ENCODE data around the gene COLEC12.

COLEC12 gene

GRCh38 chr18:475202-476031, 25.1 kb downstream of the COLEC12 start:
- peak overlapping the region in 1 of 2 donors; percentile 65 for H3K27ac ChIP-seq
- TF ChIP-seq, protein P1, sequence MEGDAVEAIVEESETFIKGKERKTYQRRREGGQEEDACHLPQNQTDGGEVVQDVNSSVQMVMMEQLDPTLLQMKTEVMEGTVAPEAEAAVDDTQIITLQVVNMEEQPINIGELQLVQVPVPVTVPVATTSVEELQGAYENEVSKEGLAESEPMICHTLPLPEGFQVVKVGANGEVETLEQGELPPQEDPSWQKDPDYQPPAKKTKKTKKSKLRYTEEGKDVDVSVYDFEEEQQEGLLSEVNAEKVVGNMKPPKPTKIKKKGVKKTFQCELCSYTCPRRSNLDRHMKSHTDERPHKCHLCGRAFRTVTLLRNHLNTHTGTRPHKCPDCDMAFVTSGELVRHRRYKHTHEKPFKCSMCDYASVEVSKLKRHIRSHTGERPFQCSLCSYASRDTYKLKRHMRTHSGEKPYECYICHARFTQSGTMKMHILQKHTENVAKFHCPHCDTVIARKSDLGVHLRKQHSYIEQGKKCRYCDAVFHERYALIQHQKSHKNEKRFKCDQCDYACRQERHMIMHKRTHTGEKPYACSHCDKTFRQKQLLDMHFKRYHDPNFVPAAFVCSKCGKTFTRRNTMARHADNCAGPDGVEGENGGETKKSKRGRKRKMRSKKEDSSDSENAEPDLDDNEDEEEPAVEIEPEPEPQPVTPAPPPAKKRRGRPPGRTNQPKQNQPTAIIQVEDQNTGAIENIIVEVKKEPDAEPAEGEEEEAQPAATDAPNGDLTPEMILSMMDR (IDR thresholded peaks at IDR 0.05) = no peak
- peak overlapping the region; percentile 18 for H3K4me3 ChIP-seq
- no peak for DNase-seq (ENCODE audit: low spot score)

GRCh38 chr18:474416-474815, 26.1 kb downstream of the COLEC12 start:
- no peak for DNase-seq (ENCODE audit: low spot score)
- H3K4me3 ChIP-seq = no peak overlapping the region
- TF ChIP-seq, protein P1 (IDR thresholded peaks at IDR 0.05) = no peak
- H3K27ac ChIP-seq = peak overlapping the region in 1 of 2 donors; percentile 53

DNA sequence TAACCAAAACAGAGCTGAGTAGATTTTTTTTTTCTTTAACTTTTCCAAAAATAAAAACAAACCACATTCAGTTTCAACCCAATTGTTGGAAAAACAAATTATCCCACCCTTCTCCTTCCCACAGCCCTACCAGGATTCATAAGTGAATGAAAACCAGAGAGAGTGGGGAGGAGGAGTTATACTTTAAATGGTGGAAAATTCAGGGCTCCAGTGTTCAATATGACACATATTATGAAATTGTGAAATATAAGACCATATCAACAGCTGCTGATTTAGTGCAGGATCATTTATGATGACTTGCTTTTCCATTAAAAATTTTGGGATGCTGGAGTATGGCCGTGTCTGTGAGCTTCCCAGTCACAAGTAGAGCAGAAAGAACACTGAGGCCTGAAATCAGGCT, 26.7 kb downstream of the COLEC12 start:
- no peak for DNase-seq (ENCODE audit: low spot score)
- no peak overlapping the region for H3K4me3 ChIP-seq
- TF ChIP-seq, protein P1 (IDR thresholded peaks at IDR 0.05) = no peak
- peak overlapping the region in 1 of 2 donors; percentile 53 for H3K27ac ChIP-seq

DNA sequence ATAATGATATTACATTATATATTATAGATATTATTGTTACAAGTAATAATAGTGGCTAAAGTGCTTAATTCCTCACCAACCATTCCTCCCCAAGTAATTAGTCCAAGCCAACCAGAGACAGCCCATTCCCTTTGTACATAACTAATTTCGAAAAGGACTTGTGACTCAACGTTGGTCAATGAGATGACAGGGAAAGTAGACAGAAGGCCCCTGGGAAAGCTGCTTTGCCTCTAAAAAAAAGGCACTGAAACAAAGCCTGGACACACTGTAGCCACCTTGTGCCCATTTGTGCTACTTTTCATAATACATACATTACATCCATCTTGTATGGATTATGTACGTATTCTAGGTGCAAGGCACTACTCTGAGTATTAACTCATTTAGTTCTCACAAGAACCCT, 28.8 kb downstream of the COLEC12 start:
- Histone ChIP-seq H3K4me3 (no peak overlapping the region), H3K27ac (peak overlapping the region in 1 of 2 donors; percentile 63)
- TF ChIP-seq, protein P1 (IDR thresholded peaks at IDR 0.05) = no peak
- DNase-seq (ENCODE audit: low spot score) = no peak

GRCh38 chr18:470661-471501, 29.6 kb downstream of the COLEC12 start:
- Histone ChIP-seq H3K4me3 (no peak overlapping the region), H3K27ac (peak overlapping the region in 1 of 2 donors; percentile 18)
- TF ChIP-seq, protein P1 (IDR thresholded peaks at IDR 0.05) = no peak
- DNase-seq (ENCODE audit: low spot score) = no peak

DNA sequence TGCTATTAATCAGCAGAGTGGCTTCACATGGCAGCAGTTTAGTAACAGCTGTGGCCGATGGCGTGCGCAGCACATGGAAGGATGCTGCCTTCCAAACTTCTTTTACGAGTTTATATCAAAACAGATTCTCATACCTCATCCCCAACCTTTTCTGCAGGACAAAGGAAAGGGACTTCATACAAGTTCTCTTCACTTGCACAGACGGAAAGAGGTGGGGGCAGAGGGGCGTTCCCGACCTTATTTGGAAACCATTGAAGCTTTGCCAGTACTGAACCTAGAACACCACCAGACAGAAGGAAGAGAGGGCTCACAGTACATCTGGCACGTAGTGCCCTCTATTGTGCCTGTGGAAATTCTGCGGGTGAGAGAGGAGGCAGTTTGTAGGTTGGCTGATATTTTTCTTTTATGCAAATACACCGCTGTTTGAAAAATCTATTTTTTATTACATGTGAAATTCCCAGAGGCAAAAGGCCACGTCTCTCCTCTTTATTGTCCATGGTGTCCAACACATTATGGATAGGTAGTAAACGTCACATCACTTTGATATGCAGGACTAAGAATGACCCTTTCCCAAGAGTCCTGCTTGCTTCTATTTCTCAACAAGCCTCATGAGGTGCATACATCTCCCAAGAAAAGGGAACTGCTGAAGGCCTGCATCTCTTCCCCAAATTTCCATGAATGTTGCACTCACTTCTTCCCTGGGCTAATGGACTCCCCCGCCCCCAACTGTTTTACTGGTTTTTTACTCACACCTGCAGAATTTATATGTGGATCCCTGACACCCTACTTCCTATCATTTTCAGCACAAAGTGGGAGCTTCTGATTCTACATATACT, 31.3 kb downstream of the COLEC12 start:
- TF ChIP-seq, protein P1 (IDR thresholded peaks at IDR 0.05) = no peak
- no peak overlapping the region for H3K27ac ChIP-seq
- H3K4me3 ChIP-seq = no peak overlapping the region
- DNase-seq (ENCODE audit: low spot score) = no peak

All from coronary artery (tissue), 2 donors.